Measurements from ENCODE around the gene ANO8. TPM values are rescaled to one million over a fixed set of nuclear protein-coding genes. Genes with fewer than 3 reads are reported as not detected.

The ANO8 gene
- total RNA-seq, 1 experiment from 2014 or later = 21.9 TPM

- WGBS (ENCODE audit: extremely low coverage, insufficient read length, low lambda C conversion rate) = no CpG with 5 or more reads among the region's 7 CpGs
- no peak overlapping the region for H3K4me3 Mint-ChIP-seq
- Histone ChIP-seq H3K56ac (ENCODE audit: insufficient read length, low read depth, low read length) (no peak overlapping the region), H3K18ac (ENCODE audit: insufficient read length, low read depth, low read length) (no peak overlapping the region), H2AK5ac (ENCODE audit: insufficient read length, low read length) (no peak overlapping the region), H3T11ph (ENCODE audit: low read length) (no peak overlapping the region), H2BK20ac (ENCODE audit: low read depth, low read length, poor library complexity, severe bottlenecking) (no peak overlapping the region), H3K79me1 (ENCODE audit: insufficient read depth, low read depth, low read length, poor library complexity, severe bottlenecking) (no peaks in the 10 kb centered on the region), H4K20me1 (ENCODE audit: control insufficient read depth, insufficient read depth, insufficient read length) (no peaks in the 10 kb centered on the region), H2BK5ac (ENCODE audit: insufficient read length, low read length) (no peak overlapping the region), H3K4ac (ENCODE audit: low read depth, low read length) (no peak overlapping the region), H3K23ac (ENCODE audit: insufficient read length, low read depth, low read length) (no peak overlapping the region), H3K79me2 (ENCODE audit: insufficient read depth, low read length) (no peaks in the 10 kb centered on the region), H3K4me1 (ENCODE audit: insufficient read depth, low read length) (no peaks in the 10 kb centered on the region), H4K8ac (replicated peaks; ENCODE audit: insufficient read length, low read depth, low read length) (no peak overlapping the region), H3K23me2 (ENCODE audit: insufficient read length, low read depth, low read length, poor library complexity, severe bottlenecking) (no peaks in the 10 kb centered on the region), H3K27ac (ENCODE audit: insufficient read length, low read depth, low read length) (no peak overlapping the region), H2AFZ (ENCODE audit: low read length) (no peak overlapping the region), H3K14ac (ENCODE audit: insufficient read depth, low read length) (no peak overlapping the region), H2BK120ac (ENCODE audit: low read depth, low read length, poor library complexity, severe bottlenecking) (no peak overlapping the region), H3K27me3 (ENCODE audit: insufficient read depth, low read length) (no peaks in the 10 kb centered on the region), H2BK12ac (ENCODE audit: insufficient read length, low read depth, low read length) (no peak overlapping the region), H3K9ac (ENCODE audit: extremely low read depth, insufficient read length, low read length) (no peak overlapping the region), H3K9me3 (ENCODE audit: control insufficient read depth, low read depth, low read length) (no peaks in the 10 kb centered on the region), H2BK15ac (ENCODE audit: low read depth, low read length) (no peak overlapping the region; the same call in 1 of the 2 replicates), H4K5ac (ENCODE audit: insufficient read length, low read depth, low read length) (no peak overlapping the region), H4K91ac (ENCODE audit: insufficient read length, low read depth, low read length) (no peak overlapping the region), H3K4me2 (ENCODE audit: insufficient read depth, insufficient read length, low read length) (no peak overlapping the region)
- peaks cover 6% of the 10 kb centered on the region for H3K27me3 Mint-ChIP-seq (ENCODE audit: low read depth)
- no peaks in the 10 kb centered on the region for H3K9me3 Mint-ChIP-seq
- peak overlapping the region in 1 of 3 experiments; percentile 11; a peak in 1 of 7 replicates for H3K27ac Mint-ChIP-seq
- no peaks in the 10 kb centered on the region for H3K36me3 Mint-ChIP-seq (ENCODE audit: insufficient read depth in 1 of 3, low read depth in 3 of 3)
- peaks cover 2% of the 10 kb centered on the region in 2 experiments; a peak in 3 of 4 replicates for H3K4me1 Mint-ChIP-seq
- DNase-seq = no peak
- TF ChIP-seq CTCF (conservative IDR thresholded peaks at IDR 0.05) = no peak
Measured at GRCh38 chr19:17358395-17358794, 23.7 kb upstream of the ANO8 start.
